ENCODE data around the gene AP1M2.
"Not testable (repeated sequence)": the region's sequence is repeated elsewhere in the genome, so short reads cannot be mapped to it uniquely, and the experiment has no call there.

The AP1M2 gene

DNA sequence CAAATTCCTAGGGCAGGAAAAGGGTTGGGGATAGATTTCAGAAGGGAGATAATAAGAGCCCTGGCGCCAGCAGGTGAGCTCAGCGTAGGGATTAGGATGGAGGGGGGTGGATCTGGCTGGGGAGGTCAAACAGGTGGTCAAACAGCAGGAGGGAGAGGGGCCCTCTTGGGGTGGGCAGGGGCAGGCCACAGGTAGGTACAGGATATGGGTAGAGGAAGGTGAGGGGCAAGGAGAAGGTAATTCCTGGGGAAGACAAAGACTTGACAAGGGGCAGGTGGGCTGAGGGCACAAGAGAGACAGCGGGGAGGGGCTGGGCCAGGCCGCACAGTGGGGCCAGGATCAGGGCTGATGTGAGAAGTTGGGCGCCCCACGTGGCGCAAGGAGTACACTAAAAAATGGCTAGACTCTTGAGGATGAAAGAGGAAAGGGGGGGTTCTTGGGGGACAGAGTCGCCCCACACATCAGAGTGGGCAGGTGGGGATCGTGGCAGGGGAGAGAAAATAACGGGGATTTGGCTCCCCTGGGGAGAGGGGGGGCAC lies 22.0 kb downstream of the AP1M2 start:
- intact Hi-C loops (cut with micrococcal nuclease), result loop anchor here (5.0 kb wide), 1 partner anchor 132 kb away; no protein-coding TSS in a partner anchor
- Mint-ChIP-seq H3K4me1 (ENCODE audit: low read depth) (peaks cover 47% of the 10 kb centered on the region), H3K4me3 (peak overlapping the region; percentile 92), H3K9me3 (no peaks in the 10 kb centered on the region), H3K27me3 (no peaks in the 10 kb centered on the region), H3K36me3 (ENCODE audit: low read depth) (peaks cover 39% of the 10 kb centered on the region), H3K27ac (peak overlapping the region; percentile 88)

DNA sequence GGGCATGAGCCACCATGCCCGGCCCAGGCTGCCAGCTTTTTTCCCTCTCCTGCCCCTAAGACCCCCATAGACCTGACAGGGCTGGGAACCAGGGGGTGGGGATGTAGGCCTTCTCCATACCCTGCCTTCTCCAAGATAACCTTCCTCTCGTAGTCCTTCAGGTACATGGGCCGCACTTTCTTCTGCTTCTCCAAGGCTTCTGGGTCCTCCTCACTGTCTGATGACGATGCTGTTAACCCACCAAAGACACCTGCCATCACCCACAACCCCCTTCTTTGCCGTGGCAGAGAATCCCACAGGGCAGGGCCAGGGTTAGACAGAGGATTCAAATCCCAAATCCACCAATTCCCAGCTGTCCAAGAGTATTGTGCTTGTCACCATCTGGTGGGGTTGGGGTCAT lies 24.5 kb downstream of the AP1M2 start:
- no peaks in the 10 kb centered on the region for H3K27me3 Mint-ChIP-seq
- peaks cover 31% of the 10 kb centered on the region for H3K4me1 Mint-ChIP-seq (ENCODE audit: low read depth)

GRCh38 chr19:10560154-10560553 lies 27.0 kb downstream of the AP1M2 start:
- no peaks in the 10 kb centered on the region for H3K27me3 Mint-ChIP-seq
- H3K27ac Mint-ChIP-seq, result no peak overlapping the region
- H3K4me3 Mint-ChIP-seq, result no peak overlapping the region
- intact Hi-C loops (cut with micrococcal nuclease), result no loop called here
- peaks cover 13% of the 10 kb centered on the region for H3K4me1 Mint-ChIP-seq (ENCODE audit: low read depth)
- H3K9me3 Mint-ChIP-seq, result no peaks in the 10 kb centered on the region
- peaks cover 75% of the 10 kb centered on the region for H3K36me3 Mint-ChIP-seq (ENCODE audit: low read depth)

More for the DNA sequence above, 24.5 kb downstream of the AP1M2 start:
- H3K9me3 Mint-ChIP-seq, result no peaks in the 10 kb centered on the region
- H3K27ac Mint-ChIP-seq, result no peak overlapping the region
- peaks cover 64% of the 10 kb centered on the region for H3K36me3 Mint-ChIP-seq (ENCODE audit: low read depth)
- intact Hi-C loops (cut with micrococcal nuclease), result no loop called here
- no peak overlapping the region for H3K4me3 Mint-ChIP-seq

DNA sequence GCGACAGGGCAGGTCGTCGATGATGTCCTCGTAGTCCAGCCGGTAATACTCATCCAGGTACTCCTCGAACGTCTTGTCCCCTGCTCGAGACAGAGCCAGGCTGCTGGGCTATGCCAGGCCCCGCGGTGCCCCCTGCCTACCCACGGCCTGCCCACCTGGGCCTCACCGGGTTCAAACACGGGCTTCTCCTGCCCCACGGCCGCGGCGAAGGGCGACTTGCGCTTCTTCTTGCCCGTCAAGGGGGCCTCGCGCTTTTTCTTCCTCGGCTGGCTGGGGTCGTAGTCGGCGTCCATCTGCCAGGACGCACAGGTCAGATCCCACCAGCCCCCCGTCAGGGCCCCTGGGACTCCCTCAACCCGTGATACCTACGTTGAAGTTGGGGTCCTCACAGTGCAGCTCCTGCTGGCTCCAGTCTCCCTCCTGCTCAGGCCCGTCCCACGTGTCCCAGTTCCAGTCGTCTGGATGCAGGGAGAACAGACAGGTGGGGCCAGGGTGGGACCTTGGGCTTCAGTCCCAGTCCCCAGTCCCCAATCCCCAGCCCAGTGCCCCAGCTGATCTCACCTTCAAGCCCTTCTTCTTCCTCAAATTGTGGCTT lies 29.4 kb downstream of the AP1M2 start:
- intact Hi-C loops (cut with micrococcal nuclease), result no loop called here
- H3K4me3 Mint-ChIP-seq, result no peak overlapping the region

GRCh38 chr19:10555610-10555973 lies 31.5 kb downstream of the AP1M2 start:
- Mint-ChIP-seq H3K9me3 (no peaks in the 10 kb centered on the region), H3K27ac (no peak overlapping the region), H3K27me3 (no peaks in the 10 kb centered on the region), H3K36me3 (ENCODE audit: low read depth) (peaks cover 96% of the 10 kb centered on the region), H3K4me3 (no peak overlapping the region), H3K4me1 (ENCODE audit: low read depth) (peaks cover 20% of the 10 kb centered on the region)
- intact Hi-C loops (cut with micrococcal nuclease), result no loop called here

More for the DNA sequence above, 29.4 kb downstream of the AP1M2 start:
- no peaks in the 10 kb centered on the region for H3K27me3 Mint-ChIP-seq
- no peaks in the 10 kb centered on the region for H3K9me3 Mint-ChIP-seq
- peaks cover 11% of the 10 kb centered on the region for H3K4me1 Mint-ChIP-seq (ENCODE audit: low read depth)
- H3K27ac Mint-ChIP-seq, result no peak overlapping the region
- peaks cover 94% of the 10 kb centered on the region for H3K36me3 Mint-ChIP-seq (ENCODE audit: low read depth)

DNA sequence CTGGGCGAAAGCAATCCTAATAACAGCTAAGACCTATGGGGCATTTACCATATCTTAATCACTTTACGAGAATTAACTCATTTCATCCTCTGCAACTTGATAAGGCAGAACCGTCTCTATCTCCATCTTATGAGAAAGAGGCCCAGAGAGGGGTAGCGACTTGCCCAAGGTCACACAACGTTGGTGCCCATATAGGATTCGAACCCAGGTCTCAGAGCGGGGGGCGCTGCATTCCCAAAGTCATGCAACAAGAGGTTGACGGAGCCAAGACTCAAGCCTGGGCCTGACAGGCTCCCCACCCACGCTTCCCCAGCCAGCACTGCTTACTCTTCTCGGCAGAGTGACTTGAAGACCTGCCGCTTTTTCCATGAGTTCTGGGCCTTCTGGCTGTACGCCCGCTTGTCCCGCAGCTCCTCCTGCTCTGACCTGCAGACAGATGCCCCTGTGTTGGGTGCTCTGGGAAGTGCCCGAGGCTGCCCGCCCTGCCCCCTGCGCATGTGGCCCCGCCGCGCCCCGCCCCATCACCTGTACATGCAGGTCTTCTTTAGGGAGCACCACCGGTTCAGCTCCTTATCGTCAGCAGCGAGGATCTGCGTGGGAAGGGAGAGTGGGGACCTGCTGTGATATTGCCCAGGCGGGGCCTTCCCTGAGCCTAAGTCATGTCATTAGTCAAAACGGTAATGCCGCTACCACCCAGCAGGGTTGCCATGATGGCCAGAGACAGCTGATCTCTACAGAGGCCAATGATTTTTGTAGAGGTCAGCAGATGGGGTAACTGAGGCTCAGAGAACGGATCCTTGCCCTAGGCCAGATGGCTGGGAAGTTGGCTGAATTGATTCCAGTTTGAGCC lies 32.1 kb downstream of the AP1M2 start:
- peaks cover 20% of the 10 kb centered on the region for H3K4me1 Mint-ChIP-seq (ENCODE audit: low read depth)
- H3K4me3 Mint-ChIP-seq, result no peak overlapping the region

DNA sequence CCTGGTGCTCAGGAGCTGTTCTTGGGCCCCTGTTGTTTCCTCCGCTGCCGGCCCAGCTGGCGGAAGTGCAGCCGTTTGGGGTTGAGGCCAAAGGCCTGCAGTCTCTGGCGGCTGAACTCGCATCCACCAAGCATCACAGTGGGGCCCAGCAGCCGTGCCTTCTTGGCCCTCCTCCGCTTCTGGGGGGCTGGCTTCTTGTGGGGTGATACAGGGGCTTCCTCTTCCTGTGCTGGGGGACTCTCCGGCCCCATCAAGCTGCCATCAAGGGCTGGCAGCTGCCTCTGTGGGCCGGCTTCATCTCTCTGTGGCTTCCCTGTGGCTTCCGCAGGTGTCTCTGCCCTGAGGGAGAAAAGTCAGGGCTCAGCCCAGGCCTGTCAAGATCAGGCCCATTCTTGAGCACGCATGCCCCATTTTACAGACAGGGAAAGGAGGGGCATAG lies 33.1 kb downstream of the AP1M2 start:
- Mint-ChIP-seq H3K9me3 (no peaks in the 10 kb centered on the region), H3K4me3 (no peak overlapping the region), H3K27ac (no peak overlapping the region), H3K4me1 (ENCODE audit: low read depth) (peaks cover 20% of the 10 kb centered on the region), H3K36me3 (ENCODE audit: low read depth) (peaks cover 96% of the 10 kb centered on the region), H3K27me3 (no peaks in the 10 kb centered on the region)
- intact Hi-C loops (cut with micrococcal nuclease), result no loop called here

More for the DNA sequence above, 32.1 kb downstream of the AP1M2 start:
- intact Hi-C loops (cut with micrococcal nuclease), result no loop called here
- Mint-ChIP-seq H3K9me3 (no peaks in the 10 kb centered on the region), H3K27me3 (no peaks in the 10 kb centered on the region), H3K27ac (no peak overlapping the region), H3K36me3 (ENCODE audit: low read depth) (peaks cover 96% of the 10 kb centered on the region)

GRCh38 chr19:10553087-10553667 lies 33.9 kb downstream of the AP1M2 start:
- Mint-ChIP-seq H3K4me1 (ENCODE audit: low read depth) (peaks cover 20% of the 10 kb centered on the region), H3K36me3 (ENCODE audit: low read depth) (peaks cover 96% of the 10 kb centered on the region), H3K27ac (no peak overlapping the region), H3K4me3 (no peak overlapping the region), H3K9me3 (no peaks in the 10 kb centered on the region), H3K27me3 (no peaks in the 10 kb centered on the region)
- intact Hi-C loops (cut with micrococcal nuclease), result no loop called here

GRCh38 chr19:10552510-10553053 lies 34.5 kb downstream of the AP1M2 start:
- H3K9me3 Mint-ChIP-seq, result no peaks in the 10 kb centered on the region
- H3K4me1 Mint-ChIP-seq (ENCODE audit: low read depth), result peaks cover 20% of the 10 kb centered on the region
- H3K36me3 Mint-ChIP-seq (ENCODE audit: low read depth), result peaks cover 93% of the 10 kb centered on the region
- H3K27me3 Mint-ChIP-seq, result no peaks in the 10 kb centered on the region
- H3K4me3 Mint-ChIP-seq, result no peak overlapping the region
- intact Hi-C loops (cut with micrococcal nuclease), result no loop called here
- no peak overlapping the region for H3K27ac Mint-ChIP-seq

DNA sequence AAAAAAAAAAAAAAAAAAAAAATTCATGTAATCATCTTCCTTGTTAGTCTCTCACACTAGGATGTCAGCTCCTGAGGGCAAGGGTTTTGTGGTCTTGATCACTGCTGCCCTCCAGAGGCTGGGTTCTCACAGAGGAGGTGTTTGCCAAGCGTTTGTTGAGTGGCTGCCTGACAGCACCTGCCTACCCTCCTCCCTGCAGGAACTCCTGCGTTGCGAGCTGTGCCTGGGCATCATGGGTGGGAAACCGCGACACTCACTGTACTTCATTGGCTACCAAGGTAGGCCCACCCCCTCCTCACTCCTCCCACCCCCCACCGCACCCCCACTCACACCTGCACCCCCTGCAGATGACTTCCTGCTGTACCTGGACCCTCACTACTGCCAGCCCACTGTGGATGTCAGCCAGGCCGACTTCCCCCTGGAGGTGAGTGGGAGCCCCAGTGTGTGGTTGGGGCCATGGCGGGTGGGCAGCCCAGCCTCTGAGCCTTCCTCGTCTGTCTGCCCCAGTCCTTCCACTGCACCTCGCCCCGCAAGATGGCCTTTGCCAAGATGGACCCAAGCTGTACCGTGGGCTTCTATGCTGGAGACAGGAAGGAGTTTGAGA lies 35.3 kb downstream of the AP1M2 start:
- Mint-ChIP-seq H3K9me3 (no peaks in the 10 kb centered on the region), H3K4me3 (no peak overlapping the region), H3K27ac (no peak overlapping the region), H3K36me3 (ENCODE audit: low read depth) (peaks cover 93% of the 10 kb centered on the region), H3K27me3 (no peaks in the 10 kb centered on the region), H3K4me1 (ENCODE audit: low read depth) (peaks cover 20% of the 10 kb centered on the region)
- intact Hi-C loops (cut with micrococcal nuclease), result no loop called here

- H3K4me3 Mint-ChIP-seq; H3K9me3 Mint-ChIP-seq; intact Hi-C loops (cut with micrococcal nuclease); H3K27me3 Mint-ChIP-seq; H3K27ac Mint-ChIP-seq: not testable (repeated sequence)
- H3K36me3 Mint-ChIP-seq (ENCODE audit: low read depth), result peaks cover 90% of the 10 kb centered on the region
- peaks cover 18% of the 10 kb centered on the region for H3K4me1 Mint-ChIP-seq (ENCODE audit: low read depth)
Observed at GRCh38 chr19:10551006-10551405, 36.1 kb downstream of the AP1M2 start.

- H3K9me3 Mint-ChIP-seq, result no peaks in the 10 kb centered on the region
- peaks cover 85% of the 10 kb centered on the region for H3K36me3 Mint-ChIP-seq (ENCODE audit: low read depth)
- no peak overlapping the region for H3K4me3 Mint-ChIP-seq
- peaks cover 15% of the 10 kb centered on the region for H3K4me1 Mint-ChIP-seq (ENCODE audit: low read depth)
- intact Hi-C loops (cut with micrococcal nuclease), result no loop called here
- H3K27me3 Mint-ChIP-seq, result no peaks in the 10 kb centered on the region
- H3K27ac Mint-ChIP-seq, result no peak overlapping the region
Observed at GRCh38 chr19:10550336-10550735, 36.8 kb downstream of the AP1M2 start.

- H3K27me3 Mint-ChIP-seq, result no peaks in the 10 kb centered on the region
- H3K36me3 Mint-ChIP-seq (ENCODE audit: low read depth), result peaks cover 79% of the 10 kb centered on the region
- peaks cover 21% of the 10 kb centered on the region for H3K4me1 Mint-ChIP-seq (ENCODE audit: low read depth)
- no peak overlapping the region for H3K4me3 Mint-ChIP-seq
- no peak overlapping the region for H3K27ac Mint-ChIP-seq
- intact Hi-C loops (cut with micrococcal nuclease), result no loop called here
- no peaks in the 10 kb centered on the region for H3K9me3 Mint-ChIP-seq
Observed at GRCh38 chr19:10549733-10550132, 37.4 kb downstream of the AP1M2 start.
